HK-2 (cell line): ENCODE data around the gene NCF1.
"Not testable (repeated sequence)": the region's sequence is repeated elsewhere in the genome, so short reads cannot be mapped to it uniquely, and the experiment has no call there.

Experiments used
- DNase-seq: peaks from one replicate; pipeline ENCODE4 v3.0.0-alpha.2; 2018; ENCODE audit not compliant: unreplicated experiment

Gene NCF1

DNA sequence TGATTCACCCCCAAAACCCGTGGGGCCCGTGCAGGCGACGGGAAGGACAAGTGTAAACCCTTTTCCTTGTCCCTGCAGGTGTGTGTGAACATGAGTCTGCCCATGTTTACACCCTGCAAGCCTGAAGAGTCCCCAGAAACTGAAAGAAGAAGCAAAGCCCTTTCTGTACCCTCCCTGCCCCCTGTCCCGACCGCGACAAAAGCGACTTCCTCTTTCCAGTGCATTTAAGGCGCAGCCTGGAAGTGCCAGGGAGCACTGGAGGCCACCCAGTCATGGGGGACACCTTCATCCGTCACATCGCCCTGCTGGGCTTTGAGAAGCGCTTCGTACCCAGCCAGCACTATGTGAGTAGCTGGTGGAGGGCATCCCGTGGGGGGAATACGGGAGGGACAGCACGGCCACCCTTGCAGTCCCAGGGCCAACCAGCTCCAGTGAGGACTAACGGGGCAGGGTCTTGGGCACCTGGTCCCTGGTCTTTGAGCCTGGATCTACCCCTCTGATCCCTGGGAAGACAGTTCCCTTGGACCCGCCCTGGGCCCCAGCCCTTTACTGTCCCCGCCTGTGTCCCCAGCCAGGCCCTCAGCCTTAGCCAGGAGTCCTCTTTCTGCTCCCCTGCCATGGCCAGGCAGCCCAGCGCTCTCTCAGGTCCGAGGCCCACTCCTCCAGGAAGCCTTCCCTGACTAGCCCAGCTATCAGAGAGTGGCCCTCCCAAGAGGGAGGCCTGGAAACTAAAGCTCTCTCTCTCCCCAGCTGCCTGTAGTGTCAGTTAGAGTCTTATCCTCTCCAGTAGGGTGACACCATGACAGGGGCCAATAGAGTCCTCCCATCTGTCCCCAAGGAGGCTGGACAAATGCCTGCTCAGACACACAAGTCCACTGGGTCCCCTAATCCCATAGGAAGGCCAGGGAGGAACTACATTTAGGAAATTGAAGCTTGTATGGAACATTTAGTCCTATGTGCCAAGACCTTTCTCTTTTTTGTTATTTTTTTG, at the start of gene NCF1:
NCF1 (plus strand) TSS at position 252 of the 991 bp plus-strand sequence; CDS start at position 273, 21 bp downstream.
- not testable (repeated sequence) for DNase-seq

DNA sequence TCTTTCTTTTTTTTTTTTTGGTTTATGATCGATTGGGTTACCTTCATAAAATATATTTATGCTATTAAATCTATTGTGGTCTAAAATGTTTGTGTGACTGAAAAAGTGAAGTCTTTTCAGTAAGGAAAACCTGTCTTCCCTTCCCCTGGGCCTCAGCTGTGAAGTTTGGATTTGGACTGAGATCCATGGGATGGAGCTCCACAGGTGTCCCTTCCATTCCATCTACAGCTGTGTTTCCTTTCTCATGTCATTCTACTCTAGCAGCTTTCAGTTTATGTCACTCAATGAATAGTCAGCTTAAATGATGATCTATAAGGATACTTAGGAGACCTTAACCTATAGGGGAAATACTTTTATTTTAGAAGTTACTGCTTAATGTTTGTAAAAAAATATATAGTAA, 48.0 kb upstream of the NCF1 start:
- DNase-seq, result no peak

DNA sequence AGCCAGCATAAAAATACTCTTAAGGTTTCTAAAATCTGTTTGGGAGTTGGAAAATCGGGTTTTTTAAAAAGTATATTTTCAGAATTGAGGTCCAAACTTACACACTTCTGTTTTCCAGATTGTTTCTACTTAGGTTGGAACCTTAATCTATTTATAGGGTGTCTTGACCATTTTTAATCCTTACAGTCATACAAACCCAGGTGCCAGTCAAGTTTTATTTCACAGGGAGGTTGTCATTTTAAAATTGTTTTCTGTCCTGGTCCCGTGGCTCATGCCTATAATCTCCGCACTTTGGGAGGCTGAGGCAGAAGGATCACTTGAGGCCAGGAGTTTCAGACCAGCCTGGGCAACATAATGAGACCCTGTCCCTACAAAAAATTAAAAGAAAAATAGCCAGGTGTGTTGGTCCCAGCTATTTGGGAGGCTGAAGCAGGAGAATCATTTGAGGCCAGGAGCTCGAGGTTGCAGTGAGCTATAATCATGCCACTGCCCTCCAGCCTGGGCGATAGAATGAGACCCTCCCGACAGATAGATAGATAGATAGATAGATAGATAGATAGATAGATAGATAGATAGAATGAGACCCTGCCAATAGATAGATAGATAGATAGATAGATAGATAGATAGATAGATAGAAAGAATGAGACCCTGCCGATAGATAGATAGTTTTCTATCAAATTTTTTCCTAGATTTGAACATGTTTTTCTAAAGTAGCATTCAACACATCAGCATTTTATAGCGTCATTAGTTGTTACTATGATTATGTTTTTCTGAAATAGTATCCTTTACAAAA, 47.3 kb upstream of the NCF1 start:
- no peak for DNase-seq

DNA sequence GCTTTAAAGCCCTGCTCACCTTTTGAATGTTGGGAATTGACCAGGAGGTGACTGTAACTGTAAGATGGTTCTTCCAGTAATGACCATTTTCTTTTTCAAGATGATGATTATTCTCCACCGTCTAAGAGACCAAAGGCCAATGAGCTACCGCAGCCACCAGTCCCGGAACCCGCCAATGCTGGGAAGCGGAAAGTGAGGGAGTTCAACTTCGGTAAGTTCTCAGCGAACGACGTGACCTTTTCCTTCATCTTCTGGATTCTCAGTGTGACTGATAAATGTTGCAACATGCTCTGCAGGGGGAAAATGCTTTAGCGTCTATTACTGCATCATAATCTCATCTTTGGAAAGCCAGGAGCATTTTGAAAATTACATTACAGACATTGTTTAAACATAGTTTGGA, 45.1 kb upstream of the NCF1 start:
- DNase-seq, result not testable (repeated sequence)

DNA sequence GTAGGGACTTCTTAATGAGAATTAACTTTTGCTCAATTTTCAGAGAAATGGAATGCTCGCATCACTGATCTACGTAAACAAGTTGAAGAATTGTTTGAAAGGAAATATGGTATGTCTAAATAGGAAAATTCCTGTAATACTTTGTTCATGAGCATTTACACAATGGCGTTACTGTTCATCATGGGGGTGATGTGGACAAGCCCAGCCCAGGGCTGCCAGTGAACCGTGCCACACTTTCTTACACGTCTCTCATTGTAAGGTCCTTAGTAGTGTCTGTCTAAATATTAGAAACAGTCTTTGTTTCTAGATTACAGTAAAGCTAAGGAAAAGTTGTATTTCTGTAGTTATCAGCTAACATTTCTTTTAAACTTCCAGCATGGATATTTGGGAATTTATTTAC, 43.6 kb upstream of the NCF1 start:
- not testable (repeated sequence) for DNase-seq

DNA sequence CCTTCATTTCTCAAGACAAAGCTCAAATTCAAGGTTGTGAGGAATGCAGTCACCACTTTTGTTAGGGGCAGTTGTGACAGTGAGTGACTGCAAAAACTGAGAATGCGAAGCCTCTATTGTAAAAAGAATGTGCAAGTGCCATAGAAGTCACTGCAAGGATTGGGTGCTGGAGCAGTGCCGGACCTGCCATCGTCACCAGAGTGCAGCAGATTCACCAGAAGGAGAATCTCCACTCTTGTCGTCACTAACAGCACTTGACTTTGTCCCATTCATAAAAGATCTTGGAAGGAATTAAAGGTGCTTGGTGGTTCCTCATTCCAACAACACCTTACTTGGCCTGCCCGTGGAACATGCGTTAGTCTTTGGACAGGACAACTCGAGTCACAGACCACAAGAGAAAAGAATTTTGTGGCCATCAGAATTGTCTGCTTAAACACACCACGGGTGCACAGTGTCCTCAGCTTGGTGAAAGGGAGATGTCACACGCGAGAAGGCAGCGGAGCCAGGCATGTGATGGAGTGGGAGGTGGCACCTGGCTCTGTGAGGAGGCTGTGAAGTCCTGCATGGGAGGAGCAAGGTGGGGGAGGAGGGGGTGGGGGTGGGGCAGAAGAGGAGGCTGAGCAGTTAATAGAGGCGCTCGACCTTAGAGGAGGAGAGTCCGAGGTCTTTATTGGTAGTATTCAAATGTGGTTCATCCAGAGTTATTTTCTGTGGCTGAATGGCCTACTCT, 33.7 kb upstream of the NCF1 start:
- DNase-seq, result not testable (repeated sequence)

DNA sequence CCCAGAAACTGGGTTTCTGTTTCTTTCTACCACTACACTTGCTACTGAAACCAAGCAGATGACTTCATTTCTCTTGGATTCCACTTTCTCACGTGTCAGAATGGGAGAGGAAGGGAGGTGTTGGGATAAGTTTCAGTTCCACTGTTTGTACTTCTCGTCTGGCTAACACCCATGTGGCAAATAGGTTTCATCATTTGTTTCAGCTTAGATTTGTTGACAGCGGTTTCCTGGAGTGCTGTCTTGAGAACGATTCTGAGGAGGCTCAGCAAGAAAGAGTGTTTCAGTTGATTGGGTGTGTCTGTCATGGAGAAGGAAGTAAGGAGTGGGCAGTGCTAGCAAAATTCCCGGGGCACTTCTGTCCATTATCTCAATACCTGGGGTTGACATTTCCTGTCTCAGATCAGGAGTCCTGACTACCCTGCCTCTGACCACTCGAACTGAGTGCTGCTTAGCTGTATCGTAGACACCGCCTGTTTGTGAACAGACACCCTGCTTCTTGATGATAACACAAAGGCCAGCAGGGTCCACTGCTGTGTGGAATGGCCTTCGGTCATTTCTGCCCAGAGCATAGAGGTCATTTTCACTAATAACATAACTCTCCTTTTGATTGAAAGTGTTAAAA, 29.8 kb upstream of the NCF1 start:
- DNase-seq, result not testable (repeated sequence)

DNA sequence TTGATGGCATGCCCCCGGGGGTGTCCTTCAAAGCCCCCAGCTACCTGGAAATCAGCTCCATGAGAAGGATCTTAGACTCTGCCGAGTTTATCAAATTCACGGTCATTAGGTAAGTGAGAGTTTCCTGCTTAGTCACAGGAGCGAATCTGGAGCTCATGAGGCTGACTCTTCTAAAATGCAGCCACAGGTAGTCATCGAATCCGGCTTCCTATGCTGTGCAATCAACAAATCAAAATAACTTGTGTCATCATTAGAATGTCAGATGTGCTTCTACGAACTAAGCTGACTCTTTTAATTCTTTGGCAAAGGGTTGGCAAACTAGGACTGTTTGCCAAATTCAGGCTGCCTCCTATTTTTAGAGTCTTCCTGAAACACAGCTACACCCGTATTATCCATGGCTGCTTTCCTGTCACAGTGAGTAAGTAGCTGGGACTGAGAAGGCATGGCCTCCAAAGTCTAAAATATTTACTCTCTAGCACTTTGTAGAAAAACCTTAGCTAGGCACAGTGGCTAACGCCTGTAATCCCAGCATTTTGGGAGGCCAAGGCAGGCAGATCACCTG, 19.8 kb upstream of the NCF1 start:
- DNase-seq, result not testable (repeated sequence)

DNA sequence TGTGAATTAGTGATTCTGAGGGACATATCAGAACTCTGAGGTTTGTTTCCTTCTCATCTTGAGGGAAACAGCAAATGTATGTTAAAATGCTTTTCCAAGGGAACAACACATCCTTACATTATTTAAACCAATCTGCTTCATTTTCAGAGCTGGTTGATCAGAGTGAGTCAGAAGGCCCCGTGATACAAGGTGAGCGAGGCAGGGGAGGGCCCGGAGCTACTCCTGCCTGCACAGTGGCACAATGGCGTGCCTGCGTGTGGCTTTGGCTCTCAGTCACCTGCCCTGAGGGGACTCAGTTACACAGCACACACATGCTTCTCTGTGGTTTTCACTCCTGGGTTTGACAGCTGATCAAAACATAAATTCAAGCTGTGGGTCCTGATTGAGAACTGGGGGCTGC, 17.1 kb upstream of the NCF1 start:
- DNase-seq, result not testable (repeated sequence)

DNA sequence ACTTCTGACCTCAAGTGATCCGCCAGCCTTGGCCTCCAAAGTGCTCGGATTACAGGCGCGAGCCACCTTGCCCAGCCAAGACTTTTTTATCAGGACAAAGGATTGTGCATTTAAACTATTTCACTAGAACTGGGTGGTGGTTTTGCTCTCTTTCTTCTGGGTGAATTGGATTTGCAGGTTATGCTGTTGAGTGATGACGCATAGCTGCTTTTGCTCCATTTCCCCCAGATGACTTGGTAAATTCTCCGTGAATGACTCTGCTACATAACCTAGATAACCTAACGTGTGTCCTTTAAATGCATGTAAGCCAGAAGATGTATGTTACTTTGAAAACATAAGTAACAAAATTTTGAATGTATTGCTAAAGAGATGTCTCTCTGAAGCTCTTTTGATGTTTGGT, 15.5 kb upstream of the NCF1 start:
- not testable (repeated sequence) for DNase-seq

DNA sequence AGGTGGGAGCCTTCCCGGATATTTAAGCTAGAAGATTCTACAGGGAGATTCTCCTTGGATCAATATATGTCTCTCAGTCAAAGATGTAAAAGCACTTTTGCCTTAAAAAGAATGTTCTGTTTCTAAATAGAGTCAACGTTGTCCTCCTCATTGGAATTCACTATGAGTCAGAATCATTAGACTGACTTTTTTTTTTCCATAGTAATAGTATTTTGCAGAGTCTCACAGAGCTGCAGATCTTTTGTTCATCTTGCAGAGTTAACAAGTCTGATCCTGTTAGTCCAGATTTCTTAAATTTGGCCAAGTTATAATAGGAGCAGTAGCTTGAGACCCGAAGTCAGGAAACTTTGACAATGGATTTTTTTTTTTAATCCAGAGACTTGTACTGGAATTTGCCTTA, 14.8 kb upstream of the NCF1 start:
- DNase-seq, result not testable (repeated sequence)

DNA sequence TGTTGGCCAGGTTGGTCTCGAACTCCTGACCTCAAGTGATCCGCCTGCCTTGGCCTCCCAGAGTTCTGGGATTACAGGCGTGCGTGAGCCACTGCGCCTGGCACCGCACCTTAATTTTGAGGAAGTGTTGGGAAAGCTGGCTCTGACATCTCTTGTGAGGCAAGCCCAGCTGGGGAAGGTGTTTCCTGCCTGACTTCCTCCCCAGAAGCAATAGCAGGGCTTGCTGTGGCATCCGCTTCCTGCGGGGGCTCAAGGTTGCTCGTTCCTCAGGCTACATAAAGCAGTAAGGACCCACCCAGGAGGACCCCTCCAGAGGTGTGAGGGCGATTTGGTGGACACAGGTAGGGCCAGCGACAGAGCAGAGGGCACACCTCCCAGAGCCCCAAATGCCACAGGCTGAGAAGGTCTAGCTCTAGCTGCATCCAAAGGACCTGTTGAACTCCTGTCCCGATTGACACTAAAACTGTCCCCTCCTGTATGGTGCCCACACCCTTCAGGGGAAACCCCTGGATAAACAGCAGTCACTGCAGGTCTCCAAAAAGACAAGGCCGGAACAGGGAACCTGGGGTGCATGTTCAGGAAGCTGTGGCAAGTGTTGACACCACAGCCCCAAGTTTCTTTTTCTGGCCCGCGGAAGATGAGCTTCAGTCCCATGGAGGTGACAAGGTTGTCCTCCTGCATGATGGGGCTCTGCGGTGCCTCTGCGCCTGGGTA, 8.4 kb upstream of the NCF1 start:
- DNase-seq, result not testable (repeated sequence)

DNA sequence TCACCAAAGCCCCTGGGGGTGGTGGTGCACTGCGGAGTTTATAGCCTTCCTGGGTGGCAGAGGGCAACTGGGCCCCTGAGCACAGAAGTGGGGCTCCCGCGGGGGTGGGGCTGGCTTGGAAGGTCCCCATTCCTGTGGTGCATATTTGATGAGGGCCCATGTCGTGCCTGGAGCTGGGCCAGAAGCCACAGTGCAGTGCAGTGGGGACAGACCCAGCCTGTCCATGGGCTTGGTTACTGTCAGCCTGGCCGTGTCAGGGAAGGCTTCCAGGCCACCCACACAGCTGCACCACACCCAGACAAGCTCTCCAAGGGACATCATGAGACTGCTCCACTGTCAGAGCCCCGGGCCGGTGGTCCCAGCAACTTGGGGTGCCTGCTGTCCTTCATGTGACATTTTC, 7.3 kb upstream of the NCF1 start:
- not testable (repeated sequence) for DNase-seq

DNA sequence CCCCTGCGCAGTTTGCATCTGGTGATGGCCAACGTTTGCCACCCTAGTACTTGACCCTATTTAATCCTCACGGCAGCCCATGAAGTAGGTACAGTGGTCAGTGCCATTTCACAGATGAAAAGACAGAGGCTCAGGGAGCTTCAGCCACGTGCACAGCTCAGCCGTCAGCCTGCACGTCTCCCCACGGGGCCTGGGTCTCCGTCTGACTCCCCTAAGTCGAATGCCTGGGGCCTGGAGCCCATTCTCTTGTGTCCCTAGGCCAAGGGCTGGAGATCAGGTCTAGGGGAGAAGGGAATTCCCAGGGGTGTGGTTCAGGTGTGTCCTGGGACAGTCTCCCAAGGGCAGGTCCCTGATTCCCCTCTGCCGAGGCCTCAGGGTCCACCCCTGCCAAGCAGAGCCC, 6.8 kb upstream of the NCF1 start:
- DNase-seq, result not testable (repeated sequence)

DNA sequence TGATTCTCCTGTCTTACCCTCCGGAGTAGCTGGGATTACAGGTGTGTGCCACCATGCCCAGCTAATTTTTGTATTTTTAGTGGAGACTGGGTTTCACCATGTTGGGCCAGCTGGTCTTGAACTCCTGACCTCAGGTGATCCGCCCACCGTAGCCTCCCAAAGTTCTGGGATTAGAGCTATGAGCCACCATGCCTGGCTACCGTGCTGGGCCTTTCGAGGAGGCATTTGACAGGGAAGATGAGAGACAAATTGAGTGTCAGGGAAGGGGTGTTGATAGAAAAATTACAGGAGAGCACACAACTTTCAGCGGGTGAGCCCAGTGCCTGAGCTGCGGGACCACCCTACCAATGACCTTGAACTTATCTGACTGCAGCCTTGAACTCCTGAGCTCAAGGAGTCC, 3.7 kb upstream of the NCF1 start:
- DNase-seq, result not testable (repeated sequence)

DNA sequence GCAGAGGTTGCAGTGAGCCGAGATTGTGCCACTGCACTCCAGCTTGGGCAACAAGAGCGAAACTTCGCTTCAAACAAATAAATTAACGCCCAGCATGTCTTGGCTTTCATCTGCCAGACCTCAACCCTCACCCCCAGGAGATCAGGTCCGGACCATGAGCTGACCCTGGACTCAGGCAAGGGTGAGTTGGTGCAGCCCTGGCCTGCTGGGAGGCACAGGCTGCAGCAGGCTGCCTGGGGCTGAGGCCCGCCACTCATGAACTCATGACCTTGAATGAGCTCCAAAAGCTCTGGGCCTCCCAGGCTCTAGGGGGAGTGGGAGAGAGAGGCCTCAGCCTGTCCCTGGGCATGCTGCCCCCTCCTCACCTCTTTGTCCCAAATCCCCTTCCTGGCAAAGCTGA, 1.7 kb upstream of the NCF1 start:
- not testable (repeated sequence) for DNase-seq

DNA sequence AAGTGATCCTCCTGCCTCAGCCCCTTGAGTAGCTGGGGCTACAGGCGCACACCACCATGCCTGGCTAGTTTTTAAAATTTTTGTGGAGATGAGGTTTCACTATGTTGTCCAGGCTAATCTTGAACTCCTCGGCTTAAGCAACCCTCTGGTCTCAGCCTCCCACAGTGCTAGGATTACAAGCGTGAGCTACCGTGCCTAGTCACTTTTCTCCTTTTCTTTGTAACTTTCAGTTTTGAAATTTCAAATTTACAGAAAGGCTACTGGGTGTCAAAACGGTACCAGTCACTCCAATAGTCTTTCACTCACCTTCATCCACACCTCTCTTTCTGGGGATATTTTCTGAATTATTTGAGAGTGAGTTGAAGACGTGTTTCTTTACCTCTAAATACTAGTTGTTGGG, 1.3 kb downstream of the NCF1 start:
- DNase-seq, result not testable (repeated sequence)

DNA sequence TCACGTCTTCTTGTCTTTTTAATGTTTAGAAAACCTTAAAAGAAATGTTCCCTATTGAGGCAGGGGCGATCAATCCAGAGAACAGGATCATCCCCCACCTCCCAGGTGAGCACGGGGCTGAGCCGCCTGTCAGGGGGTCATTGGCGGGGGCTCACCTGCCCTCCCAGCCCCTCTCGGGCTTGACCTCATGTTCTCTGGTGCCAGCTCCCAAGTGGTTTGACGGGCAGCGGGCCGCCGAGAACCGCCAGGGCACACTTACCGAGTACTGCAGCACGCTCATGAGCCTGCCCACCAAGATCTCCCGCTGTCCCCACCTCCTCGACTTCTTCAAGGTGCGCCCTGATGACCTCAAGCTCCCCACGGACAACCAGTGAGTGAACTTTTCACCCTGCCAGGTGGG, 5.2 kb downstream of the NCF1 start:
- DNase-seq, result not testable (repeated sequence)

DNA sequence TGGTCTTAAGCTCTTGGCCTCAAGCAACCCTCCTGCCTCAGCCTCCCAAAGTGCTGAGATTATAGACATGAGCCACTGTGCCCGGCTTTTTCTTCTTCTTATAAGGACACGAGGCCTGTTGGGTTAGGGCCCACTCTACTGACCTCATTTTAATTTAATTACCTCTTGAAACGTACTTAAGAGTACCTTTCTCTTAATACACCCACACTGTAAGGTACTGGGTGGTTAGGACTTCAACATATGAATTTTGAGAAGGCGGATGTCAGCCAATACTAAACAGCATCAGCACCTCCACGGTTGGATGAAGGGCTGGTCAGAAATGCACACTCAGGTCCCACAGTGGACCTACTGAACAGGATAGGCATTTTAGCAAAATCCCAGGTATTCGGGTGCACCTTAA, 7.9 kb downstream of the NCF1 start:
- not testable (repeated sequence) for DNase-seq

DNA sequence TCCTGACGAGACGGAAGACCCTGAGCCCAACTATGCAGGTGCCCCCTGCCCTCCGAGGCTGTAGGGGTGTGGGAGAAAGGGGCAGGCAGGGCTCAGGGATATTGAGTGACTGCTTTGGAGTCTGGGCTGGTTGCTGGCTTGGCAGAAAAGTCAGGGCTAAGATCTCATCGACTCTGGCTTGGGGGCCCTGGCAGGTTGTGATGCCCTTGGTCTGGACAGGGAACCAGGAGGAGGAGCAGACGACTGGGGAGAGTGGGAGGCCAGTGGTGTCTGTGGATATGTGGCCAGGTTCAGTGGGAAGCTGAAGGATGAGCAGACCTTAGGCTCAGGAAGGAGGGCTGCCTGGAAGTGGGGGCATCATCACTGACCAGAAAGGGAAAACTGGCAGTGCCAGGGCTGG, 9.8 kb downstream of the NCF1 start:
- not testable (repeated sequence) for DNase-seq
